ENCODE results near the gene MGMT.

DNA sequence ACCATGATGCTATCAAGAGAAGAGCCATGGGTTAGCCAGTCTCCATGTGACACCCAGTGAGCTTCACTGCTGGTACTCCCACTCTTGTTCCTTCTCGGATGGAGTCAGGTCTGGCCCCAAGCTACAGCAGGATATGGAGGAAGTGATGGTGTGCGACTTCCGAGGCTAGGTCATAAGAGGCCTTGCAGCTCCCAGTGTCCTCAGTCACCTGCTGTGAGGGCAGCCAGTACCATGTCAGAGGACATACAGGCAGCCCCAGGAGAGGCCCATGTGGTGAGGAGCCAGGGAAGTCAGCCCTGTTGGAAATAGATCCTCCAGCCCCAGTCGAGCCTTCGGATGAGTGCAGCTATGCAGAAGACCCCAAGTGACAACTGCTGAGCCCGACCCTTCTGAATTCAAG, 260.0 kb downstream of the MGMT start:
- TF ChIP-seq, protein P1, sequence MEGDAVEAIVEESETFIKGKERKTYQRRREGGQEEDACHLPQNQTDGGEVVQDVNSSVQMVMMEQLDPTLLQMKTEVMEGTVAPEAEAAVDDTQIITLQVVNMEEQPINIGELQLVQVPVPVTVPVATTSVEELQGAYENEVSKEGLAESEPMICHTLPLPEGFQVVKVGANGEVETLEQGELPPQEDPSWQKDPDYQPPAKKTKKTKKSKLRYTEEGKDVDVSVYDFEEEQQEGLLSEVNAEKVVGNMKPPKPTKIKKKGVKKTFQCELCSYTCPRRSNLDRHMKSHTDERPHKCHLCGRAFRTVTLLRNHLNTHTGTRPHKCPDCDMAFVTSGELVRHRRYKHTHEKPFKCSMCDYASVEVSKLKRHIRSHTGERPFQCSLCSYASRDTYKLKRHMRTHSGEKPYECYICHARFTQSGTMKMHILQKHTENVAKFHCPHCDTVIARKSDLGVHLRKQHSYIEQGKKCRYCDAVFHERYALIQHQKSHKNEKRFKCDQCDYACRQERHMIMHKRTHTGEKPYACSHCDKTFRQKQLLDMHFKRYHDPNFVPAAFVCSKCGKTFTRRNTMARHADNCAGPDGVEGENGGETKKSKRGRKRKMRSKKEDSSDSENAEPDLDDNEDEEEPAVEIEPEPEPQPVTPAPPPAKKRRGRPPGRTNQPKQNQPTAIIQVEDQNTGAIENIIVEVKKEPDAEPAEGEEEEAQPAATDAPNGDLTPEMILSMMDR (IDR thresholded peaks at IDR 0.05 in 2 of 3, conservative IDR thresholded peaks at IDR 0.05 in 1 of 3; ENCODE audit: borderline replicate concordance in 1 of 3, insufficient read depth in 1 of 3, low read depth in 2 of 3, low read length in 2 of 3): no peak
- TF ChIP-seq EZH2 (IDR thresholded peaks at IDR 0.05): no peak
